NCI-H446 treated with DMSO at 0.1 percent for 48 hours (cell line): ENCODE results near the gene SOX18.
"Not testable (repeated sequence)": the region's sequence is repeated elsewhere in the genome, so short reads cannot be mapped to it uniquely, and the experiment has no call there.

Source experiments
- DNase-seq: peaks from one replicate; lab custom pipeline; 2025; lab: John Stamatoyannopoulos, UW

Gene SOX18

DNA sequence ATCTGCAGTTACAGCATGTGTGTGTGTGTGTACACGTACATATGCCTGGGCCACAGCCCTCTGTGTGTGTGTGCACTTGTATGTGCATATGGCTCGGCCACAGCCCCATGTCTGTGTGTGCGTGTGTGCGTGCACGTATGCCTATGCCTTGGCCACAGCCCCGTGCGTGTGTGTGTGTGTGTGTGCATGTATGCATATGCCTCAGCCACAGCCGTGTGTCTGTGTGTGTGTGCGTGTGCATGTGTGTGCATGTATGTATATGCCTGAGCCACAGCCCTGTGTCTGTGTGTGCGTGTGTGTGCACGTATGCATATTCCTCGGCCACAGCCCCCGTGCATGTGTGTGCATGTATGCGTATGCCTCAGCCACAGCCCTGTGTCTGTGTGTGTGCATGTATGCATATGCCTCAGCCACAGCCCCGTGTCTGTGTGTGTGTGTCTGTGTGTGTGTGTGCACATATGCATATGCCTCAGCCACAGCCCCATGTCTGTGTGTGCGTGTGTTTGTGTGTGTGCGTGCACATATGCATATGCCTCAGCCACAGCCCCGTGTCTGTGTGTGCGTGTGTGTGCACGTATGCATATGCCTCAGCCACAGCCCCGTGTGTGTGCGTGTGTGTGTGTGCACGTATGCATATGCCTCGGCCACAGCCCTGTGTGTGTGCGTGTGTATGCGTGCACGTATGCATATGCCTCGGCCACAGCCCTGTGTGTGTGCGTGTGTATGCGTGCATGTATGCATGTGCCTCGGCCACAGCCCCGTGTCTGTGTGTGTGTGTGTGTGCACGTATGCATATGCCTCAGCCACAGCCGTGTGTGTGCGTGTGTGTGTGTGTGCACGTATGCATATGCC is 28.1 kb downstream of the SOX18 start:
- no peak for DNase-seq

DNA sequence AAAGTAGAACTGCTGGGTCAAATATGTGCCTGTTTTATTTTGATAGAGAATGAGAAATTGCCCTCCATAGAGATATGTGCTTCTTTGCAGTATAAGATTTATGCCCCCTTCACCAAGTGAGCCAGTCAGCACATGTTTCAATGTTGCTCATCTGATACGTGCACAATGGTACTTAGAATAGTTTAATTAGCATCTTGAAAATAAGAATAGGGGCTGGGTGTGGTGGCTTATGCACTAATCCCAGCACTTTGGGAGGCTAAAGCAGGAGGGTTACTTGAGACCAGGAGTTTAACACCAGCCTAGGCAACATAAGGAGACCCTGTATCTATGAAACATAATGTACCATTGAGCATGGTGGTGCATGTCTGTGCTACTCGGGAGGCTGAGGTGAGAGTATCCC is 33.8 kb downstream of the SOX18 start:
- no peak for DNase-seq

DNA sequence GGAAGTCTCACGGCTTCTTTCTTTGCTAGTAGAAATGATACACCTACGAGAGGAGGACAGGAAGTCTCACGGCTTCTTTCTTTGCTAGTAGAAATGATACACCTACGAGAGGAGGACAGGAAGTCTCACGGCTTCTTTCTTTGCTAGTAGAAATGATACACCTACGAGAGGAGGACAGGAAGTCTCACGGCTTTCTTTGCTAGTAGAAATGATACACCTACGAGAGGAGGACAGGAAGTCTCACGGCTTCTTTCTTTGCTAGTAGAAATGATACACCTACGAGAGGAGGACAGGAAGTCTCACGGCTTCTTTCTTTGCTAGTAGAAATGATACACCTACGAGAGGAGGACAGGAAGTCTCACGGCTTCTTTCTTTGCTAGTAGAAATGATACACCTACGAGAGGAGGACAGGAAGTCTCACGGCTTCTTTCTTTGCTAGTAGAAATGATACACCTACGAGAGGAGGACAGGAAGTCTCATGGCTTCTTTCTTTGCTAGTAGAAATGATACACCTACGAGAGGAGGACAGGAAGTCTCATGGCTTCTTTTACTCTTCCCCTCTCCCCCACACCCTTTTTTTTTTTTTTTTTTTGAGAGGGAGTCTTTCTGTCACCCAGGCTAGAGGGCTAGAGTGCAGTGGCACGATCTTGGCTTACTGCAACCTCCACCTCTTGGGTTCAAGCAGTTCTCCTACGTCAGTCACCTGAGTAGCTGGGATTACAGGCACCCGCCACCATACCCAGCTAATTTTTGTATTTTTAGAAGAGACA is 36.9 kb downstream of the SOX18 start:
- DNase-seq, result not testable (repeated sequence)

DNA sequence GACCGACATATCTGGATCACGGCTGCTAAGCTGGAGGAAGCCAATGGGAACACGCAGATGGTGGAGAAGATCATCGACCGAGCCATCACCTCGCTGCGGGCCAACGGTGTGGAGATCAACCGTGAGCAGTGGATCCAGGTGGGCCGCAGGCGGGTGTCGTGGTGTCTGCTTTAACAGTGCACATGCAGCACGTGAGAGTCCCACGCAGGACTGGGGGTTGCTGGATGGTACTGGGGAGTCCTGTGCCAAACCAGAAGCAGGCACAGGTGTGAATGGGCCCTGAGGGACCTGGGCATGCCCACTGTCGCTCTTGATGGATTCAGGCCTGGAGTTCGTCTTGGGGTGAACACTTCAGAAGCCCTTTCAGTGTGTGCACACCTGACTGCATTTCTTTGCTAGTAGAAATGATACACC is 38.1 kb downstream of the SOX18 start:
- DNase-seq, result no peak

DNA sequence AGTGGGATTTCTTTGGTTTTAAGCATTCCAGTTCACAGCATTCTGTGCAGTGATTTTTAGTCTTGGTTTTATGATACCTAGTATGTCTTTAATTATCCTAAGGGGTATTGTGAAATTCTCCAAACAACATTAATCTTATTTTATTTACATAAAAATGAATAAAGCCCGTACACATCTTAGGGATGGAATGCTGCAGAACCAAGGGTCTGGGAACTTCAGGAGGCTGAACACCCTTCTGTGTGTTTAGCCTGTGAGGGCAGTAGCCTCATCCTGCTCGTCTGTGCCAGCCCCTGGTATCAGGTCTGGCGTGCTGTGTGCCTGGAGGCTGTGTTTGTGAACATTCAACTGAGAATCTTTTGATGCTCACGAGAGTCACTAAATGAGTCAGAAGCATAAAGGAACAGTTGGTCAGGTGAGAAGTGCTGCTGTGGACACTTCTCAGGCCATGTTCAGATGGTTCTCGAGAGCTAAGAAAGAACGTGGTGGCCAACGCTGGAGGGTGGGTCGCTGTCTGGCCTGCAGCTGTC is 38.7 kb downstream of the SOX18 start:
- DNase-seq, result no peak

DNA sequence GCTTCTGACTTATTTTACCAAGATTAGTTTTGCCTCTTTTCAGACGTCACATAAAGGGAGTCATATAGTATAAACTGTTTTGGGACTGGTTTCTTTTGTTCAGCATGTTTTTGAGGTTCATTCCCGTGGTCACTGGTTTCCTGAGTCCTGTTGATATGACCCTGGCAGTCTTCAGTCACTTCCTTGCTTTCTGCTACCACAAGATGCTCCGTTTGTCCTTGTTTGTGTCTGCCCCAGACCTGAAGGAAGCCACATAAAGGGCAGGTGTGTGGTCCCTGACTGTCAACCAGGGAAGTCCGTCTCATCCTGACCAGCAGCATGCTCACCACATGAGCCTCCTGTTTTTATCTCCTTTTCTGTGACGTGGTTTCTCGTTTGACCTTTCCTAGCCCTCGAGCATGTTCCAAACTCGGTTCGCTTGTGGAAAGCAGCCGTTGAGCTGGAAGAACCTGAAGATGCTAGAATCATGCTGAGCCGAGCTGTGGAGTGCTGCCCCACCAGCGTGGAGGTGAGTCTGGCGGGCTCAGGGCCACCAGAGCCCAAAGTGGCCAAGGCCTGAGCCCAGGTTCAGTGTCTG is 39.5 kb downstream of the SOX18 start:
- DNase-seq, result no peak

DNA sequence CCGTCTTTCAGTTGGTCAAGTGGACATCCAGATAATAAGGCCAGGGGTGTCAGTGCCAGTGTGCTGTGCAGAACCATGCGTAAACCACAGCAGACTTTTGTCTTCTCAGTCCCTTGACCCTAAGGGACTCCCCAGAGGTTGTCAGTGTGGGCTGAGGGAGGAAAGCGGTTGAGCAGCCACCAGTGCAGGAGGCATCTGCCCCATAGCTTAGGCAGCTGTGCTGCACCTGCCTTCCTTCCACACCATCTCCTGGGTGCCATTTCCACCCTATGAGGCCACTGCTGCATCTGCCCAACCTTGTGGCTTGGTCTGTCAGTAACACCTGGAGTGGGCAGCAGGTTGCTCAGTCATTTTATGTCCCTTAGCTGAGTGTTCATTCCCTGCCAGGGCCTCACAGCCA is 42.5 kb downstream of the SOX18 start:
- no peak for DNase-seq

DNA sequence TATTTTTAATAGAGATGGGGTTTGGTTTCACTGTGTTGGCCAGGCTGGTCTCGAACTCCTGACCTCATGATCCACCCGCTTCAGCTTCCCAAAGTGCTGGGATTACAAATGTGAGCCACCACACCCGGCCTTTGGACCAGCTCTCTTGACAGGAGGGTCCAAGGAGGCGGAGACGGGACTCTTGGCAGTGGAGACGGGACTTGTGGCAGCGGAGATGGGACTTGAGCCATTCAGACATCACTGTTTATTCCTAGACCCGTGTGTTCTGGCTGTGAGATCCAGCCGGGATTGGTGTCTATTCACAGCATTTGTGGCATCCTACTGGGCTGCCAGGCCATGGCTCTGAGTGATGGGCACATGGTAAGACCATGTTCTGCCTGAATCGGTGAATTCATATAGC is 42.9 kb downstream of the SOX18 start:
- no peak for DNase-seq

DNA sequence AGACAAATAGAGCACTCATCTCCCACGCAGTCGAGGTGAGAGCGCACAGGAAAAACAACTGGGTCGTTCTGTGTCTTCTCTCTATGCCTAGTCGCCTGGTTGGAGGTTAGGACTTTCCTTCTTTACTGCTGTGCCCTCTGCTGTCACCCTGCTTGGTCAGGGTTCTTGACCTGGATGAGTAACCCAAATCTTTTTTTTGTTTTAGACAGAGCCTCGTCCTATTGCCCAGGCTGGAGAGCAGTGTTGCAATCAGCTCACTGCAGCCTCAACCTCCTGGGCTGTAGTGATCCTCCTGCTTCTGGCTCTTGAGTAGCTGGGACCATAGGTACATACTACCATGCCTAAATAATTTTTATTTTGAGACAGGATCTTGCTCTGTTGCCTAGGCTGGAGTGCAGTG is 44.0 kb downstream of the SOX18 start:
- no peak for DNase-seq

DNA sequence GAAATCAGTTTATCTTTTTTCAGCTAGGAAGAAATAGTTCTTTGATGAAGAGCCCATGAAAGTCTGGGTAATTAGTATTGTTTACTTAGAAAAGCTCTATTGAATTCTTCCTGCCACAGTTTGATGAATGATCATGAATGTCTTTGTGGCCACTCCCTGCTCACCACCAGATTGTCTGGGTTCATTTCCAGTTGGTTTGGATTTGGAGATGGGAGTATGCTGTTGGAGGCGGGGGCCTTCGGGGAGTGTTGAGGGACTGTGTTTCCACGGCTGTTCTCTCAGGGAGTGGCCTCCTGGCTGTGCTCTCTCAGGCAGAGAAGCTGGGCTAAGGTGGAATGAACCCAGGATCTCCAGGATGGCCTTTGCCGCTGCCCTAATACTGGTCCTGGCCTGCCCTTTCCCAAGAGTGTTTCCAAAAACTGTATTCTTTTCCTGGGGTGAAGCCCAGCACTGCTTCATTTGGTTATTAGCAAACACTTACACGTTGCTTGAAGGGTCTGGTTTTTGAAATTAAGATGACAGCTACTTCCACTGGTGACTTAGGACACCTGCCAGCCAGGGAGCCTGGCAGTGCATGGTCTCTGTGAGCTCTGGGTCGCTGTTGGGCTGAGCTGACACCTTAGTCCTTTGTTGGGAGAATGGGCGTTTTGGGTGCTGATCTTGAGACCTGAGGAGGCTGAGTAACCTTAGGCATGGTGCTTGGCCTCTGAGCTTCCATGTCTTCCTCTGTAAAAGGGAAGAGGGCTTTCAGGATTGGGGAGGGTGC is 45.3 kb downstream of the SOX18 start:
- DNase-seq, result no peak

DNA sequence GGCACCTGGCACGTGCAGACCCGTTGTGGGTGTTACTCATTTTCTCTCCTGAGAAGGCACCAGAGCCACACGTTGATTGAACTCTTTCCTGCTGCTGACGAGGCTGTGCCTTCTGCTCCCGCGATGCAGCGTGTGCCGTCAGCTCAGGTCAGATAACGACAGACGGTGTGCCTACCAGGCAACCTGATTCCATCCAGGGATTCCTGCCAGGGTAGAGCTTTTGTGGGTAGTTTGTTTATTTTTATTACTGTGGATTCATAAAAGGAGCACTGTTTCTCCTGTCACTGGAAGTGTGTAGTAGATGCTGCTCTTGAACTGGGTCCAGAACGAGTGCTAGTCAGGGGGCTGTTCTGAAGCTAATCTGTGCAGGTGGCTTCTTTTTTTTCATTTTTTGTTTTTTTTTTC is 47.8 kb downstream of the SOX18 start:
- DNase-seq, result no peak

DNA sequence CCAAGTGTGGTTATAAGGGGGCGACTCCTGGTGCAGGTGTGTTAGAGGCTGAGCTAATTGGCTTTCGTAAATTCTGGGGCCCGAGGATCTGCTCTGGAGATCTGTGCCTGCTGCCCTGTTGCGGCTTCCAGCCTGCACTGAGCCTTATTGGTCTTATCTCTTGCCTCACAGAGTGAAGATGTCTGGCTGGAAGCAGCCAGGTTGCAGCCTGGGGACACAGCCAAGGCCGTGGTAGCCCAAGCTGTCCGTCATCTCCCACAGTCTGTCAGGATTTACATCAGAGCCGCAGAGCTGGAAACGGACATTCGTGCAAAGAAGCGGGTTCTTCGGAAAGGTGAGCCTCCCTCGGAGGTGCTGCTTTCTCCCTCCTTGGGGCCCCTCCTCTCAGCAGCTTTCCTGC is 48.5 kb downstream of the SOX18 start:
- no peak for DNase-seq
